Smooth muscle cell (in vitro differentiated cells): ENCODE data around the gene CLSTN2. TPM values are rescaled to one million over a fixed set of nuclear protein-coding genes. Genes with fewer than 3 reads are reported as not detected.

Experiments used
- DNase-seq: peaks from one replicate; lab custom pipeline; 2025; ENCODE audit not compliant: unreplicated experiment; lab: John Stamatoyannopoulos, UW
- H2AFZ ChIP-seq: fragments of 200-600 bp; sonication (generic); 2 replicates; pipeline ENCODE4 v1.6.0; 2016; ENCODE audit warnings: antibody characterized with exemption, low read depth, mild to moderate bottlenecking
- H3F3A ChIP-seq: fragments of 200-600 bp; sonication (generic); 2 replicates; pipeline ENCODE4 v1.6.0; 2017; ENCODE audit warnings: antibody characterized with exemption, low read depth
- H3K27ac ChIP-seq: fragments of 200-600 bp; sonication (generic); 2 replicates; pipeline ENCODE4 v1.5.1; 2016; ENCODE audit warnings: low read depth, mild to moderate bottlenecking
- H3K27me3 ChIP-seq: fragments of 200-600 bp; sonication (generic); 2 replicates; pipeline ENCODE4 v1.6.1; 2016; ENCODE audit warnings: low read depth, mild to moderate bottlenecking
- H3K36me3 ChIP-seq: fragments of 200-600 bp; sonication (generic); 2 replicates; pipeline ENCODE4 v1.5.1; 2016; ENCODE audit warnings: low read depth
- H3K4me1 ChIP-seq: fragments of 200-600 bp; sonication (generic); 2 replicates; pipeline ENCODE4 v1.5.1; 2016; ENCODE audit warnings: low read depth
- H3K4me2 ChIP-seq: fragments of 200-600 bp; sonication (generic); 2 replicates; pipeline ENCODE4 v1.6.0; 2016; ENCODE audit warnings: mild to moderate bottlenecking
- H3K4me3 ChIP-seq: fragments of 200-600 bp; sonication (generic); 2 replicates; pipeline ENCODE4 v1.5.1; 2016; ENCODE audit warnings: mild to moderate bottlenecking
- H3K79me2 ChIP-seq: fragments of 200-600 bp; sonication (generic); 2 replicates; pipeline ENCODE4 v1.6.0; 2016; ENCODE audit warnings: low read depth, mild to moderate bottlenecking
- H3K9ac ChIP-seq: fragments of 200-600 bp; sonication (generic); 2 replicates; pipeline ENCODE4 v1.6.0; 2016; ENCODE audit warnings: low read depth
- H3K9me3 ChIP-seq: fragments of 200-600 bp; sonication (generic); replicated peaks from 2 replicates; pipeline ENCODE4 v1.5.1; 2016; ENCODE audit warnings: low read depth
- H4K20me1 ChIP-seq: fragments of 200-600 bp; sonication (generic); 2 replicates; pipeline ENCODE4 v1.6.0; 2016; ENCODE audit warnings: low read depth
- CTCF ChIP-seq: fragments of 200-600 bp; sonication (generic); IDR thresholded peaks from 2 replicates; pipeline ENCODE4 v1.5.1; 2017; ENCODE audit warnings: borderline replicate concordance, mild to moderate bottlenecking, antibody characterized with exemption; ENCODE audit not compliant: insufficient read depth, poor library complexity, severe bottlenecking
- WGBS: methylation state at CpG from one replicate; pipeline ENCODE4 v1.1.7; 2016; ENCODE audit warnings: low lambda C conversion rate; 5-methylcytosine and 5-hydroxymethylcytosine counted together
- polyA plus RNA-seq: library from polyadenylated mRNA; unstranded; fragments of >200 nt; fragmentation: Nextera tagmentation; extraction: Ambion mirVana; gene quantifications from 2 replicates; pipeline ENCODE4 v1.2.1, GENCODE V29; 2016
- total RNA-seq: library from RNA; depleted of rRNA; stranded (reverse); fragments of >200 nt; gene quantifications from 2 replicates; pipeline ENCODE4 v1.2.3, GENCODE V29; 2014

The CLSTN2 gene
- total and polyA plus RNA-seq, 2 experiments from 2014 or later: 0.91 to 1.5 TPM

GRCh38 chr3:140252812-140253656 lies 318.0 kb downstream of the CLSTN2 start:
- Histone ChIP-seq H2AFZ (no peak overlapping the region), H3K4me2 (no peak overlapping the region), H3K4me1 (peaks cover 13% of the 10 kb centered on the region), H4K20me1 (no peaks in the 10 kb centered on the region), H3K27ac (no peak overlapping the region), H3K4me3 (no peak overlapping the region), H3K36me3 (no peaks in the 10 kb centered on the region), H3K9me3 (no peaks in the 10 kb centered on the region), H3K79me2 (no peaks in the 10 kb centered on the region), H3F3A (no peaks in the 10 kb centered on the region), H3K9ac (no peak overlapping the region), H3K27me3 (no peaks in the 10 kb centered on the region)
- DNase-seq: no peak
- 86% methylated on average over 9 of the region's 9 CpGs for WGBS
- TF ChIP-seq CTCF: no peak

GRCh38 chr3:140258222-140258724 lies 323.3 kb downstream of the CLSTN2 start:
- TF ChIP-seq CTCF: no peak
- no peak overlapping the region for H3K9ac ChIP-seq
- no peaks in the 10 kb centered on the region for H3K79me2 ChIP-seq
- 78% methylated on average over 4 of the region's 4 CpGs for WGBS
- no peak overlapping the region for H3K4me3 ChIP-seq
- H4K20me1 ChIP-seq: no peaks in the 10 kb centered on the region
- H3K9me3 ChIP-seq: no peaks in the 10 kb centered on the region
- no peaks in the 10 kb centered on the region for H3F3A ChIP-seq
- H2AFZ ChIP-seq: no peak overlapping the region
- no peak overlapping the region for H3K27ac ChIP-seq
- H3K4me1 ChIP-seq: no peaks in the 10 kb centered on the region
- H3K4me2 ChIP-seq: no peak overlapping the region
- H3K36me3 ChIP-seq: no peaks in the 10 kb centered on the region
- no peak for DNase-seq
- H3K27me3 ChIP-seq: no peaks in the 10 kb centered on the region

GRCh38 chr3:140265302-140265701 lies 330.3 kb downstream of the CLSTN2 start:
- H4K20me1 ChIP-seq: no peaks in the 10 kb centered on the region
- no peaks in the 10 kb centered on the region for H3F3A ChIP-seq
- peaks cover 10% of the 10 kb centered on the region for H3K4me1 ChIP-seq
- 61% methylated on average over 5 of the region's 5 CpGs for WGBS
- no peak overlapping the region for H2AFZ ChIP-seq
- no peaks in the 10 kb centered on the region for H3K36me3 ChIP-seq
- no peak overlapping the region for H3K4me2 ChIP-seq
- no peak for DNase-seq
- H3K4me3 ChIP-seq: no peak overlapping the region
- TF ChIP-seq CTCF: no peak
- H3K27me3 ChIP-seq: peaks cover 10% of the 10 kb centered on the region
- H3K9me3 ChIP-seq: no peaks in the 10 kb centered on the region
- H3K79me2 ChIP-seq: no peaks in the 10 kb centered on the region
- no peak overlapping the region for H3K9ac ChIP-seq
- no peak overlapping the region for H3K27ac ChIP-seq

- Histone ChIP-seq H3K4me1 (peaks cover 10% of the 10 kb centered on the region), H3K9ac (no peak overlapping the region), H3F3A (no peaks in the 10 kb centered on the region), H3K79me2 (no peaks in the 10 kb centered on the region), H3K36me3 (no peaks in the 10 kb centered on the region), H3K4me2 (no peak overlapping the region), H2AFZ (no peak overlapping the region), H3K27me3 (peaks cover 10% of the 10 kb centered on the region), H3K9me3 (no peaks in the 10 kb centered on the region), H3K4me3 (no peak overlapping the region), H4K20me1 (no peaks in the 10 kb centered on the region), H3K27ac (no peak overlapping the region)
- WGBS: 92% methylated on average over 3 of the region's 3 CpGs
- no peak for DNase-seq
- TF ChIP-seq CTCF: no peak
Observed at GRCh38 chr3:140268103-140268502, 333.1 kb downstream of the CLSTN2 start.
